HUES6 (cell line): ENCODE data around the gene NPTXR.

ENCODE experiments used
- H3K27ac ChIP-seq: 2 replicates; pipeline ENCODE4 v1.7.0; 2013; ENCODE audit warnings: low read depth, mild to moderate bottlenecking, low read length, inconsistent platforms
- H3K27me3 ChIP-seq: 2 replicates; pipeline ENCODE4 v1.6.1; 2013; ENCODE audit warnings: low read length; ENCODE audit not compliant: control insufficient read depth, insufficient read depth
- H3K36me3 ChIP-seq: 2 replicates; pipeline ENCODE4 v1.6.1; 2013; ENCODE audit warnings: low read length; ENCODE audit not compliant: control insufficient read depth, insufficient read depth
- H3K4me1 ChIP-seq: 2 replicates; pipeline ENCODE4 v1.6.1; 2013; ENCODE audit warnings: low read length; ENCODE audit not compliant: control insufficient read depth, insufficient read depth
- H3K4me3 ChIP-seq: 2 replicates; pipeline ENCODE4 v1.5.1; 2013; ENCODE audit warnings: low read depth, low read length
- H3K9ac ChIP-seq: one replicate; pipeline ENCODE4 v1.6.1; 2013; ENCODE audit warnings: mild to moderate bottlenecking, low read length
- H3K9me3 ChIP-seq: 2 replicates; pipeline ENCODE4 v1.6.1; 2013; ENCODE audit warnings: low read depth, low read length; ENCODE audit not compliant: control insufficient read depth, insufficient read depth

The NPTXR gene

GRCh38 chr22:38828616-38829205 is 15.1 kb downstream of the NPTXR start:
- no peak overlapping the region for H3K27ac ChIP-seq
- peaks cover 10% of the 10 kb centered on the region; the same call in 1 of the 2 replicates for H3K4me1 ChIP-seq
- no peaks in the 10 kb centered on the region for H3K36me3 ChIP-seq
- H3K4me3 ChIP-seq = no peak overlapping the region
- H3K9me3 ChIP-seq = no peaks in the 10 kb centered on the region
- no peaks in the 10 kb centered on the region for H3K27me3 ChIP-seq
- no peak overlapping the region for H3K9ac ChIP-seq

- H3K9me3 ChIP-seq = no peaks in the 10 kb centered on the region
- H3K36me3 ChIP-seq = no peaks in the 10 kb centered on the region
- H3K9ac ChIP-seq = no peak overlapping the region
- H3K27ac ChIP-seq = no peak overlapping the region
- no peak overlapping the region for H3K4me3 ChIP-seq
- peaks cover 10% of the 10 kb centered on the region; the same call in 1 of the 2 replicates for H3K4me1 ChIP-seq
- H3K27me3 ChIP-seq = no peaks in the 10 kb centered on the region
Measured at GRCh38 chr22:38828191-38828590, 15.6 kb downstream of the NPTXR start.

- peaks cover 7% of the 10 kb centered on the region; the same call in 1 of the 2 replicates for H3K4me1 ChIP-seq
- H3K9ac ChIP-seq = no peak overlapping the region
Measured at GRCh38 chr22:38827510-38827909, 16.3 kb downstream of the NPTXR start.

GRCh38 chr22:38826801-38827200 is 17.0 kb downstream of the NPTXR start:
- Histone ChIP-seq H3K27ac (no peak overlapping the region), H3K27me3 (no peaks in the 10 kb centered on the region), H3K36me3 (no peaks in the 10 kb centered on the region), H3K9ac (no peak overlapping the region), H3K4me1 (0 out of 2 replicates have a peak, but pooled peaks cover under 1% of the 10 kb centered on the region), H3K9me3 (no peaks in the 10 kb centered on the region), H3K4me3 (no peak overlapping the region)

More at GRCh38 chr22:38827510-38827909, 16.3 kb downstream of the NPTXR start:
- H3K27me3 ChIP-seq = no peaks in the 10 kb centered on the region
- H3K9me3 ChIP-seq = no peaks in the 10 kb centered on the region
- H3K36me3 ChIP-seq = no peaks in the 10 kb centered on the region
- H3K4me3 ChIP-seq = no peak overlapping the region
- H3K27ac ChIP-seq = no peak overlapping the region

- H3K9me3 ChIP-seq = no peaks in the 10 kb centered on the region
- 0 out of 2 replicates have a peak, but pooled peaks cover 2% of the 10 kb centered on the region for H3K27me3 ChIP-seq
- H3K4me3 ChIP-seq = no peak overlapping the region
- no peak overlapping the region for H3K27ac ChIP-seq
- no peaks in the 10 kb centered on the region for H3K4me1 ChIP-seq
- no peak overlapping the region for H3K9ac ChIP-seq
- no peaks in the 10 kb centered on the region for H3K36me3 ChIP-seq
Measured at GRCh38 chr22:38826386-38826785, 17.4 kb downstream of the NPTXR start.

- Histone ChIP-seq H3K27ac (no peak overlapping the region), H3K27me3 (peaks cover 10% of the 10 kb centered on the region), H3K4me1 (no peaks in the 10 kb centered on the region), H3K9me3 (no peaks in the 10 kb centered on the region), H3K4me3 (no peak overlapping the region), H3K36me3 (no peaks in the 10 kb centered on the region), H3K9ac (no peak overlapping the region)
Measured at GRCh38 chr22:38824585-38824984, 19.2 kb downstream of the NPTXR start.

GRCh38 chr22:38823637-38824036 is 20.2 kb downstream of the NPTXR start:
- no peaks in the 10 kb centered on the region for H3K4me1 ChIP-seq
- no peak overlapping the region for H3K27ac ChIP-seq
- H3K9me3 ChIP-seq = no peaks in the 10 kb centered on the region
- no peak overlapping the region for H3K9ac ChIP-seq
- no peak overlapping the region for H3K4me3 ChIP-seq
- no peaks in the 10 kb centered on the region for H3K36me3 ChIP-seq
- peaks cover 17% of the 10 kb centered on the region for H3K27me3 ChIP-seq

GRCh38 chr22:38823076-38823475 is 20.8 kb downstream of the NPTXR start:
- no peak overlapping the region for H3K4me3 ChIP-seq
- no peaks in the 10 kb centered on the region for H3K9me3 ChIP-seq
- no peak overlapping the region for H3K9ac ChIP-seq
- peaks cover 17% of the 10 kb centered on the region for H3K27me3 ChIP-seq
- no peak overlapping the region for H3K27ac ChIP-seq
- no peaks in the 10 kb centered on the region for H3K36me3 ChIP-seq
- no peaks in the 10 kb centered on the region for H3K4me1 ChIP-seq

GRCh38 chr22:38820020-38820419 is 23.8 kb downstream of the NPTXR start:
- H3K9ac ChIP-seq = no peak overlapping the region
- peaks cover 24% of the 10 kb centered on the region for H3K27me3 ChIP-seq
- 0 out of 2 replicates have a peak, but pooled peaks cover 3% of the 10 kb centered on the region for H3K4me1 ChIP-seq
- no peak overlapping the region for H3K4me3 ChIP-seq
- H3K36me3 ChIP-seq = no peaks in the 10 kb centered on the region
- no peak overlapping the region for H3K27ac ChIP-seq
- no peaks in the 10 kb centered on the region for H3K9me3 ChIP-seq

- H3K36me3 ChIP-seq = no peaks in the 10 kb centered on the region
Measured at GRCh38 chr22:38819387-38819940, 24.4 kb downstream of the NPTXR start.

GRCh38 chr22:38817196-38817595 is 26.6 kb downstream of the NPTXR start:
- Histone ChIP-seq H3K4me1 (0 out of 2 replicates have a peak, but pooled peaks cover 3% of the 10 kb centered on the region), H3K27me3 (peaks cover 31% of the 10 kb centered on the region), H3K9ac (no peak overlapping the region), H3K36me3 (no peaks in the 10 kb centered on the region), H3K27ac (no peak overlapping the region), H3K9me3 (no peaks in the 10 kb centered on the region), H3K4me3 (no peak overlapping the region)

More at GRCh38 chr22:38819387-38819940, 24.4 kb downstream of the NPTXR start:
- Histone ChIP-seq H3K27me3 (peaks cover 24% of the 10 kb centered on the region), H3K27ac (no peak overlapping the region), H3K4me1 (0 out of 2 replicates have a peak, but pooled peaks cover 3% of the 10 kb centered on the region), H3K9me3 (no peaks in the 10 kb centered on the region), H3K4me3 (no peak overlapping the region), H3K9ac (no peak overlapping the region)
